Tibial artery (tissue), 4 donors: ENCODE measurements around the gene RSBN1.
"Not testable (repeated sequence)": the region's sequence is repeated elsewhere in the genome, so short reads cannot be mapped to it uniquely, and the experiment has no call there.

Experiments used
- DNase-seq, 2 donors: peaks; one replicate each; pipeline ENCODE4 v3.0.0-alpha.2; 2019
- H3K27ac ChIP-seq, 2 donors: fragments of 200-600 bp; sonication (generic) in 1 of 2; 1 replicate in 1 of 2; 2 replicates in 1 of 2; pipeline ENCODE4 v1.5.1; 2018 to 2019; ENCODE audit warnings: mild to moderate bottlenecking in 1 of 2
- H3K27me3 ChIP-seq, 2 donors: fragments of 200-600 bp; sonication (generic) in 1 of 2; one replicate each; pipeline versions ENCODE4 v1.5.1 to v1.6.0; 2016 to 2019
- H3K36me3 ChIP-seq, 3 donors: fragments of 200-600 bp; sonication (generic) in 2 of 3; one replicate each; pipeline ENCODE4 v1.5.1; 2016 to 2019; ENCODE audit warnings: mild to moderate bottlenecking in 2 of 3
- H3K4me1 ChIP-seq, 4 donors: fragments of 200-600 bp; sonication (generic) in 2 of 4; 1 replicate in 3 of 4; 2 replicates in 1 of 4; pipeline ENCODE4 v1.5.1; 2016 to 2019
- H3K4me3 ChIP-seq, 2 donors: fragments of 200-600 bp; sonication (generic) in 1 of 2; 1 replicate in 1 of 2; 2 replicates in 1 of 2; pipeline ENCODE4 v1.5.1; 2018 to 2019; ENCODE audit warnings: mild to moderate bottlenecking in 2 of 2
- H3K9me3 ChIP-seq, 3 donors: fragments of 200-600 bp; sonication (generic) in 1 of 3; one replicate each; pipeline ENCODE4 v1.5.1; 2016 to 2019
- intact Hi-C: fragments of 100-400 bp; cut with DNase I; formaldehyde crosslinking; loops from one replicate; pipeline ENCODE4 v1.15.0; 2023; ENCODE audit warnings: low total_unique reads
- TF ChIP-seq, protein P1 (sequence below), 2 experiments: fragments of 200-600 bp in 1 of 2; fragments of 450-650 bp in 1 of 2; IDR thresholded peaks; one replicate each; pipeline ENCODE4 v1.5.1; 2017 to 2019; ENCODE audit warnings: antibody characterized with exemption in 2 of 2, mild to moderate bottlenecking in 1 of 2, moderate library complexity in 1 of 2

The RSBN1 gene

DNA sequence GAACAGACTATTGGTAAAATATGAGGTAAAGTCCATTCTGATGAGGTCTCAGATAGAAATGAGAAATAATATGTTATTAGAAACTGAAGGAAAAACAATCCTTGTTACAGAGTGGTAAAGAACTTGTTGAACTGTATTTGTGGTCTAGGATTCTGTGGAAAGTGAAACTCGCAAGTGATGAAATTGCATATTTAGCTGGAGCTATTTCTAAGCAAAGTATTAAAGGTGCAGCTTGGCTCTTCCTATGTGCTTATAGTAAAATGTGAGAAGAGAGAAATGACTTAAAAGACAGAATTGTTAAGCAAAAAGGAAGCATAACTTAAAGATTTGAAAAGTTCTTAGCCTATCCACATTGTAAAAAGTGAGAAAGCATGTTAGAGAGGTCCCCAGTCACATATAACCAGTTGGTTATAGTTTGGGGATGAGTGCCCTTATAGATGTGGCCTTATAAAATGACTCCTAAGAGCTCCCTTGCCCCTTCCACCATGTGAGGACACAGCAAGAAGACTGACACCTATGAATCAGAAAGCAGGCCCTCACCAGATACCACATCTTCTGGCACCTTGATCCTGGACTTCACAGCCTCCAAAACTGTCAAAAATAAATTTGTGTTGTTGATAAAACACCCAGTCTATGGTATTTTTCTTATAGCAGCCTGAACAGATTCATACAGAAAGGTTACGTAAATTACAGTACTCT, 77.8 kb downstream of the RSBN1 start:
- Histone ChIP-seq H3K4me1 (no peaks in the 10 kb centered on the region), H3K36me3 (peaks cover 16 to 28% (median 25%) of the 10 kb centered on the region in 3 donors), H3K9me3 (no peaks in the 10 kb centered on the region), H3K27ac (no peak overlapping the region), H3K4me3 (no peak overlapping the region), H3K27me3 (no peaks in the 10 kb centered on the region)
- TF ChIP-seq, protein P1, sequence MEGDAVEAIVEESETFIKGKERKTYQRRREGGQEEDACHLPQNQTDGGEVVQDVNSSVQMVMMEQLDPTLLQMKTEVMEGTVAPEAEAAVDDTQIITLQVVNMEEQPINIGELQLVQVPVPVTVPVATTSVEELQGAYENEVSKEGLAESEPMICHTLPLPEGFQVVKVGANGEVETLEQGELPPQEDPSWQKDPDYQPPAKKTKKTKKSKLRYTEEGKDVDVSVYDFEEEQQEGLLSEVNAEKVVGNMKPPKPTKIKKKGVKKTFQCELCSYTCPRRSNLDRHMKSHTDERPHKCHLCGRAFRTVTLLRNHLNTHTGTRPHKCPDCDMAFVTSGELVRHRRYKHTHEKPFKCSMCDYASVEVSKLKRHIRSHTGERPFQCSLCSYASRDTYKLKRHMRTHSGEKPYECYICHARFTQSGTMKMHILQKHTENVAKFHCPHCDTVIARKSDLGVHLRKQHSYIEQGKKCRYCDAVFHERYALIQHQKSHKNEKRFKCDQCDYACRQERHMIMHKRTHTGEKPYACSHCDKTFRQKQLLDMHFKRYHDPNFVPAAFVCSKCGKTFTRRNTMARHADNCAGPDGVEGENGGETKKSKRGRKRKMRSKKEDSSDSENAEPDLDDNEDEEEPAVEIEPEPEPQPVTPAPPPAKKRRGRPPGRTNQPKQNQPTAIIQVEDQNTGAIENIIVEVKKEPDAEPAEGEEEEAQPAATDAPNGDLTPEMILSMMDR (IDR thresholded peaks at IDR 0.05) = no peak
- intact Hi-C loops = no loop called here
- no peak for DNase-seq

GRCh38 chr1:113732802-113733201, 79.5 kb downstream of the RSBN1 start:
- Histone ChIP-seq H3K4me3 (no peak overlapping the region), H3K27me3 (no peaks in the 10 kb centered on the region), H3K9me3 (no peaks in the 10 kb centered on the region), H3K27ac (no peak overlapping the region), H3K36me3 (peaks cover 11 to 23% (median 21%) of the 10 kb centered on the region in 3 donors), H3K4me1 (no peaks in the 10 kb centered on the region)
- DNase-seq = no peak
- TF ChIP-seq, protein P1 (IDR thresholded peaks at IDR 0.05) = no peak
- intact Hi-C loops = no loop called here

- Histone ChIP-seq H3K4me1 (no peaks in the 10 kb centered on the region), H3K36me3 (peaks cover 38 to 43% (median 39%) of the 10 kb centered on the region in 3 donors), H3K27me3 (no peaks in the 10 kb centered on the region), H3K4me3 (no peak overlapping the region), H3K9me3 (no peaks in the 10 kb centered on the region), H3K27ac (no peak overlapping the region)
- intact Hi-C loops = no loop called here
- TF ChIP-seq, protein P1 (IDR thresholded peaks at IDR 0.05) = no peak
- no peak for DNase-seq
These were observed 91.3 kb downstream of the RSBN1 start for GRCh38 chr1:113721010-113721409.

- H3K9me3 ChIP-seq, H3K27me3 ChIP-seq, H3K27ac ChIP-seq, intact Hi-C loops, H3K4me3 ChIP-seq, H3K4me1 ChIP-seq, DNase-seq: not testable (repeated sequence)
- peaks cover 23 to 33% (median 30%) of the 10 kb centered on the region in 3 donors for H3K36me3 ChIP-seq
These were observed 93.7 kb downstream of the RSBN1 start for GRCh38 chr1:113718621-113719020.

- H3K4me3 ChIP-seq, DNase-seq, H3K27ac ChIP-seq, H3K9me3 ChIP-seq, H3K27me3 ChIP-seq, H3K4me1 ChIP-seq, intact Hi-C loops: not testable (repeated sequence)
- peaks cover 23 to 34% (median 33%) of the 10 kb centered on the region in 3 donors for H3K36me3 ChIP-seq
These were observed 94.8 kb downstream of the RSBN1 start for GRCh38 chr1:113717506-113717905.

GRCh38 chr1:113714606-113715269, 97.5 kb downstream of the RSBN1 start:
- Histone ChIP-seq H3K4me1 (no peaks in the 10 kb centered on the region), H3K4me3 (no peak overlapping the region), H3K27me3 (no peaks in the 10 kb centered on the region), H3K27ac (no peak overlapping the region), H3K9me3 (no peaks in the 10 kb centered on the region), H3K36me3 (peaks cover 16 to 33% (median 26%) of the 10 kb centered on the region in 3 donors)
- TF ChIP-seq, protein P1 (IDR thresholded peaks at IDR 0.05) = no peak
- intact Hi-C loops = no loop called here
- no peak for DNase-seq
